ENCODE data around the gene NLGN1.

DNA sequence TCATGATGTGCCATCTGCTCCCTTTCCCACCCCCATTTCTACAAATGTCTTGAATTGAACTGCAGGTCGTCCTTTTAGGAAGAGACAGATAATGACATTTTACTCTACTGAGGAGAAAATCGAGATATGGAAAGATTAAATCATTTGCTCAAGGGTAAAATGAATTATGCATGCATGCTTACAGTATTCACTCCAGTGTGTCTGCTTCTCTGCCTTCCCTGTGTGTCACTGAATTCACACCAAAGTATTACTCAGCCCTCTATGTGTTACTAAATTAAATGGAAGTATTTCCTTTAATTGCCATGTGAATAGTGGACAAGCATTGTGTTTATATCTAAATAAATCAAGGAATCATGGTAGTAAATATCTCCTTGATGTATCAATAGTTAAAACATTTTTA lies 449.0 kb downstream of the NLGN1 start:
- no peak for TF ChIP-seq EZH2phosphoT487 (IDR thresholded peaks at IDR 0.05; ENCODE audit: borderline replicate concordance)
- TF ChIP-seq, protein P1, sequence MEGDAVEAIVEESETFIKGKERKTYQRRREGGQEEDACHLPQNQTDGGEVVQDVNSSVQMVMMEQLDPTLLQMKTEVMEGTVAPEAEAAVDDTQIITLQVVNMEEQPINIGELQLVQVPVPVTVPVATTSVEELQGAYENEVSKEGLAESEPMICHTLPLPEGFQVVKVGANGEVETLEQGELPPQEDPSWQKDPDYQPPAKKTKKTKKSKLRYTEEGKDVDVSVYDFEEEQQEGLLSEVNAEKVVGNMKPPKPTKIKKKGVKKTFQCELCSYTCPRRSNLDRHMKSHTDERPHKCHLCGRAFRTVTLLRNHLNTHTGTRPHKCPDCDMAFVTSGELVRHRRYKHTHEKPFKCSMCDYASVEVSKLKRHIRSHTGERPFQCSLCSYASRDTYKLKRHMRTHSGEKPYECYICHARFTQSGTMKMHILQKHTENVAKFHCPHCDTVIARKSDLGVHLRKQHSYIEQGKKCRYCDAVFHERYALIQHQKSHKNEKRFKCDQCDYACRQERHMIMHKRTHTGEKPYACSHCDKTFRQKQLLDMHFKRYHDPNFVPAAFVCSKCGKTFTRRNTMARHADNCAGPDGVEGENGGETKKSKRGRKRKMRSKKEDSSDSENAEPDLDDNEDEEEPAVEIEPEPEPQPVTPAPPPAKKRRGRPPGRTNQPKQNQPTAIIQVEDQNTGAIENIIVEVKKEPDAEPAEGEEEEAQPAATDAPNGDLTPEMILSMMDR (IDR thresholded peaks at IDR 0.05 in 2 of 3, conservative IDR thresholded peaks at IDR 0.05 in 1 of 3; ENCODE audit: borderline replicate concordance in 1 of 3, insufficient read depth in 1 of 3, low read depth in 2 of 3, low read length in 2 of 3): no peak
- TF ChIP-seq SIN3A (IDR thresholded peaks at IDR 0.05; ENCODE audit: low read depth): no peak
- no peak for TF ChIP-seq ZNF274 (IDR thresholded peaks at IDR 0.05; ENCODE audit: low read depth, low read length)
- TF ChIP-seq, protein P2, sequence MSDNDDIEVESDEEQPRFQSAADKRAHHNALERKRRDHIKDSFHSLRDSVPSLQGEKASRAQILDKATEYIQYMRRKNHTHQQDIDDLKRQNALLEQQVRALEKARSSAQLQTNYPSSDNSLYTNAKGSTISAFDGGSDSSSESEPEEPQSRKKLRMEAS (IDR thresholded peaks at IDR 0.05): no peak
- TF ChIP-seq, protein P3, sequence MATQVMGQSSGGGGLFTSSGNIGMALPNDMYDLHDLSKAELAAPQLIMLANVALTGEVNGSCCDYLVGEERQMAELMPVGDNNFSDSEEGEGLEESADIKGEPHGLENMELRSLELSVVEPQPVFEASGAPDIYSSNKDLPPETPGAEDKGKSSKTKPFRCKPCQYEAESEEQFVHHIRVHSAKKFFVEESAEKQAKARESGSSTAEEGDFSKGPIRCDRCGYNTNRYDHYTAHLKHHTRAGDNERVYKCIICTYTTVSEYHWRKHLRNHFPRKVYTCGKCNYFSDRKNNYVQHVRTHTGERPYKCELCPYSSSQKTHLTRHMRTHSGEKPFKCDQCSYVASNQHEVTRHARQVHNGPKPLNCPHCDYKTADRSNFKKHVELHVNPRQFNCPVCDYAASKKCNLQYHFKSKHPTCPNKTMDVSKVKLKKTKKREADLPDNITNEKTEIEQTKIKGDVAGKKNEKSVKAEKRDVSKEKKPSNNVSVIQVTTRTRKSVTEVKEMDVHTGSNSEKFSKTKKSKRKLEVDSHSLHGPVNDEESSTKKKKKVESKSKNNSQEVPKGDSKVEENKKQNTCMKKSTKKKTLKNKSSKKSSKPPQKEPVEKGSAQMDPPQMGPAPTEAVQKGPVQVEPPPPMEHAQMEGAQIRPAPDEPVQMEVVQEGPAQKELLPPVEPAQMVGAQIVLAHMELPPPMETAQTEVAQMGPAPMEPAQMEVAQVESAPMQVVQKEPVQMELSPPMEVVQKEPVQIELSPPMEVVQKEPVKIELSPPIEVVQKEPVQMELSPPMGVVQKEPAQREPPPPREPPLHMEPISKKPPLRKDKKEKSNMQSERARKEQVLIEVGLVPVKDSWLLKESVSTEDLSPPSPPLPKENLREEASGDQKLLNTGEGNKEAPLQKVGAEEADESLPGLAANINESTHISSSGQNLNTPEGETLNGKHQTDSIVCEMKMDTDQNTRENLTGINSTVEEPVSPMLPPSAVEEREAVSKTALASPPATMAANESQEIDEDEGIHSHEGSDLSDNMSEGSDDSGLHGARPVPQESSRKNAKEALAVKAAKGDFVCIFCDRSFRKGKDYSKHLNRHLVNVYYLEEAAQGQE (IDR thresholded peaks at IDR 0.05; ENCODE audit: low read depth): no peak
- TF ChIP-seq POLR2A (IDR thresholded peaks at IDR 0.05; ENCODE audit: borderline replicate concordance, extremely low read depth, insufficient read depth, insufficient read length): no peak
- no peak for TF ChIP-seq POLR2AphosphoS5 (IDR thresholded peaks at IDR 0.05; ENCODE audit: low read depth, low read length)
- TF ChIP-seq RAD21 (IDR thresholded peaks at IDR 0.05; ENCODE audit: low read depth): no peak
